IPS-20b (cell line): ENCODE data around the gene HOMEZ.
"Not testable (repeated sequence)": the region's sequence is repeated elsewhere in the genome, so short reads cannot be mapped to it uniquely, and the experiment has no call there.

Experiments used
- H3K27ac ChIP-seq: one replicate; pipeline ENCODE4 v1.5.1; 2013; ENCODE audit warnings: low read length
- H3K27me3 ChIP-seq: 2 replicates; pipeline ENCODE4 v1.6.1; 2013; ENCODE audit warnings: mild to moderate bottlenecking, low read length, inconsistent platforms; ENCODE audit not compliant: insufficient read depth
- H3K36me3 ChIP-seq: 2 replicates; pipeline ENCODE4 v1.6.1; 2013; ENCODE audit warnings: low read depth, mild to moderate bottlenecking, inconsistent platforms, low read length, moderate library complexity; ENCODE audit not compliant: insufficient read depth
- H3K4me1 ChIP-seq: 2 replicates; pipeline ENCODE4 v1.6.1; 2013; ENCODE audit warnings: mild to moderate bottlenecking, control low read depth, inconsistent platforms, low read length, moderate library complexity; ENCODE audit not compliant: insufficient read depth
- H3K4me3 ChIP-seq: 2 replicates; pipeline ENCODE4 v1.5.1; 2013; ENCODE audit warnings: mild to moderate bottlenecking, low read length, inconsistent platforms
- H3K9ac ChIP-seq: 2 replicates; pipeline ENCODE4 v1.6.1; 2013; ENCODE audit warnings: low read depth, mild to moderate bottlenecking, inconsistent platforms, low read length, moderate library complexity
- H3K9me3 ChIP-seq: 2 replicates; pipeline ENCODE4 v1.6.1; 2013; ENCODE audit warnings: mild to moderate bottlenecking, low read depth, low read length, inconsistent platforms; ENCODE audit not compliant: insufficient read depth

HOMEZ gene

GRCh38 chr14:23258256-23258655 is 27.7 kb downstream of the HOMEZ start:
- H3K27me3 ChIP-seq = no peaks in the 10 kb centered on the region; the same call in 1 of the 2 replicates
- H3K27ac ChIP-seq = no peak overlapping the region
- no peaks in the 10 kb centered on the region for H3K36me3 ChIP-seq
- H3K4me1 ChIP-seq = peaks cover 5% of the 10 kb centered on the region
- H3K4me3 ChIP-seq = no peak overlapping the region
- no peaks in the 10 kb centered on the region for H3K9me3 ChIP-seq
- H3K9ac ChIP-seq = no peak overlapping the region

DNA sequence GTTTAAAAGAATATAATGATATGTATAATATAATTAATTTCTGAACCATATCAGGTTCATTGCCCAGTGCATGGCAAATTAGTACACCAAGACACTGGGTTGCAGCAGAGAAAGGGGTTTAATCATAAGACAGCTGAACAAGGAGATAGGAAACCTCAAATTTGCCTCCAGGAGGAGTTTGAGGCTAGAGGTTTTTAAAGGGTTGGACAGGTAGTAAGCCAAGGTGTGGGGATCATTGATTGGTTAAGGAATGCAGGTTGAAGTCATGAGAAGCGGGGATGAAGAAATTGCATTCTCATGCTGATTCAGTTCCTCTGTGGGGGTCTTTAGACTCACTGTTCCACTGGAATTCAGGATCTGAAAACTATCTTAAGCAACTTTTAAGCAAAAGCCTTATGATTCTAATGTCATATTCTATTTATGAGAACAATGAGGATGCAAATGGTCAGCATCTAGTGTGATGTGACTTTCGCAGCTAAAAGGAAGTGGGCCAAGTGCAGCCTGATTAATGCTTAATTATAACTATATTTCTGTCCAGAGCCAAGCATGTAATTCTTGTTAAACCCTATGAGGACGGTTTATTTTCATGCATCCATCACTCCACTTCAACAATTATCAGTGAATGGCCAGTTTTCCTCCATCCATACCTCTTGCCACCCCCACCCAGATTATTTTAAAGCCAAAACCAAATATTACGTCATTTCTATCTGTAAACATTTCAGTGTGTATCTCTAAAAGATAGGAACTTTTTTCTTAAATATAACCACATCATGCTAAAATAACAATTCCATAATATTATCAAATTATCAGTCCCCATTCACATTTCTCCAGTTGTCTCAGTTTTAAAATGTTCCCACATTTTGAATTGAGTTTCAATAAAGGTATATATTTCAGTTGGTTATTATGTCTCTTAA is 33.3 kb downstream of the HOMEZ start:
- H3K27me3 ChIP-seq = no peaks in the 10 kb centered on the region
- H3K9ac ChIP-seq = peak overlapping the region; percentile 57; the same call in 1 of the 2 replicates
- H3K4me3 ChIP-seq = peak overlapping the region; percentile 50
- peak overlapping the region; percentile 92 for H3K27ac ChIP-seq
- H3K36me3 ChIP-seq = no peaks in the 10 kb centered on the region
- peaks cover 24% of the 10 kb centered on the region for H3K4me1 ChIP-seq
- H3K9me3 ChIP-seq = no peaks in the 10 kb centered on the region

DNA sequence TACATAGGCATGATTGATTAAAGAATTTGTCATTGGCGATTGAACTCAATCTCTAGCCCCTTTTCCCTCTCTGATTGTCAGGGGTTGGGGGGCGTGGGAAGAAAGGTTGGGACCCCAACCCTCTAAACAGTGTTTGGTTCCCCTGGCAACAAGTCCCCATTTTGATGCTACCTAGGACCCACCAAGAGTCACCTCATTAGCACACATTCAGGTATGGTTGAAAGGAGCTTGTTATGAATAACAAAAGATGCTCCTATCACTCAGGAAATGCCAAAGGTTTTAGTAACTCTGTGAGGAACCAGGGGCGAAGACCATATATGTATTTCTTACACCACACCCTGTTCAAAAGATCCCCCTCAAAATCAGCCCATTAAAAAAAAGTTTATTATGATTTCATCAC is 33.9 kb downstream of the HOMEZ start:
- H3K27me3 ChIP-seq = no peaks in the 10 kb centered on the region
- no peaks in the 10 kb centered on the region for H3K9me3 ChIP-seq
- peak overlapping the region; percentile 57; the same call in 1 of the 2 replicates for H3K9ac ChIP-seq
- H3K36me3 ChIP-seq = no peaks in the 10 kb centered on the region
- H3K27ac ChIP-seq = peak overlapping the region; percentile 81
- peaks cover 24% of the 10 kb centered on the region for H3K4me1 ChIP-seq
- peak overlapping the region; percentile 50 for H3K4me3 ChIP-seq

- H3K9me3 ChIP-seq = no peaks in the 10 kb centered on the region
- no peak overlapping the region for H3K27ac ChIP-seq
- peaks cover 24% of the 10 kb centered on the region for H3K4me1 ChIP-seq
- no peak overlapping the region for H3K4me3 ChIP-seq
- H3K9ac ChIP-seq = no peak overlapping the region
- H3K36me3 ChIP-seq = no peaks in the 10 kb centered on the region
- H3K27me3 ChIP-seq = no peaks in the 10 kb centered on the region
Observed at GRCh38 chr14:23249824-23250223, 36.1 kb downstream of the HOMEZ start.

GRCh38 chr14:23248601-23249000 is 37.3 kb downstream of the HOMEZ start:
- Histone ChIP-seq H3K27ac (no peak overlapping the region), H3K4me1 (peaks cover 23% of the 10 kb centered on the region), H3K27me3 (no peaks in the 10 kb centered on the region), H3K36me3 (no peaks in the 10 kb centered on the region), H3K9ac (no peak overlapping the region), H3K9me3 (no peaks in the 10 kb centered on the region), H3K4me3 (no peak overlapping the region)

- H3K27ac ChIP-seq = no peak overlapping the region
- H3K4me1 ChIP-seq = no peaks in the 10 kb centered on the region; the same call in 1 of the 2 replicates
- no peaks in the 10 kb centered on the region for H3K36me3 ChIP-seq
- no peak overlapping the region for H3K4me3 ChIP-seq
- no peaks in the 10 kb centered on the region for H3K27me3 ChIP-seq
- no peaks in the 10 kb centered on the region for H3K9me3 ChIP-seq
- no peak overlapping the region for H3K9ac ChIP-seq
Observed at GRCh38 chr14:23245282-23245681, 40.6 kb downstream of the HOMEZ start.

GRCh38 chr14:23243066-23243465 is 42.9 kb downstream of the HOMEZ start:
- Histone ChIP-seq H3K4me1 (0 out of 2 replicates have a peak, but pooled peaks cover under 1% of the 10 kb centered on the region), H3K4me3 (no peak overlapping the region), H3K9ac (no peak overlapping the region), H3K9me3 (no peaks in the 10 kb centered on the region), H3K36me3 (no peaks in the 10 kb centered on the region), H3K27me3 (no peaks in the 10 kb centered on the region), H3K27ac (no peak overlapping the region)

- H3K27ac ChIP-seq = no peak overlapping the region
- H3K9me3 ChIP-seq = no peaks in the 10 kb centered on the region
- H3K27me3 ChIP-seq = no peaks in the 10 kb centered on the region
- no peaks in the 10 kb centered on the region for H3K36me3 ChIP-seq
- H3K9ac ChIP-seq = no peak overlapping the region
- no peak overlapping the region for H3K4me3 ChIP-seq
- 0 out of 2 replicates have a peak, but pooled peaks cover 3% of the 10 kb centered on the region for H3K4me1 ChIP-seq
Observed at GRCh38 chr14:23242076-23242475, 43.9 kb downstream of the HOMEZ start.

GRCh38 chr14:23241061-23241715 is 44.7 kb downstream of the HOMEZ start:
- not testable (repeated sequence) for H3K27me3 ChIP-seq, H3K36me3 ChIP-seq, H3K9me3 ChIP-seq, H3K27ac ChIP-seq, H3K9ac ChIP-seq, H3K4me1 ChIP-seq, H3K4me3 ChIP-seq

GRCh38 chr14:23240661-23241060 is 45.3 kb downstream of the HOMEZ start:
- Histone ChIP-seq H3K27ac (no peak overlapping the region), H3K27me3 (no peaks in the 10 kb centered on the region), H3K9me3 (no peaks in the 10 kb centered on the region), H3K36me3 (no peaks in the 10 kb centered on the region), H3K4me1 (0 out of 2 replicates have a peak, but pooled peaks cover 3% of the 10 kb centered on the region), H3K9ac (no peak overlapping the region), H3K4me3 (no peak overlapping the region)

DNA sequence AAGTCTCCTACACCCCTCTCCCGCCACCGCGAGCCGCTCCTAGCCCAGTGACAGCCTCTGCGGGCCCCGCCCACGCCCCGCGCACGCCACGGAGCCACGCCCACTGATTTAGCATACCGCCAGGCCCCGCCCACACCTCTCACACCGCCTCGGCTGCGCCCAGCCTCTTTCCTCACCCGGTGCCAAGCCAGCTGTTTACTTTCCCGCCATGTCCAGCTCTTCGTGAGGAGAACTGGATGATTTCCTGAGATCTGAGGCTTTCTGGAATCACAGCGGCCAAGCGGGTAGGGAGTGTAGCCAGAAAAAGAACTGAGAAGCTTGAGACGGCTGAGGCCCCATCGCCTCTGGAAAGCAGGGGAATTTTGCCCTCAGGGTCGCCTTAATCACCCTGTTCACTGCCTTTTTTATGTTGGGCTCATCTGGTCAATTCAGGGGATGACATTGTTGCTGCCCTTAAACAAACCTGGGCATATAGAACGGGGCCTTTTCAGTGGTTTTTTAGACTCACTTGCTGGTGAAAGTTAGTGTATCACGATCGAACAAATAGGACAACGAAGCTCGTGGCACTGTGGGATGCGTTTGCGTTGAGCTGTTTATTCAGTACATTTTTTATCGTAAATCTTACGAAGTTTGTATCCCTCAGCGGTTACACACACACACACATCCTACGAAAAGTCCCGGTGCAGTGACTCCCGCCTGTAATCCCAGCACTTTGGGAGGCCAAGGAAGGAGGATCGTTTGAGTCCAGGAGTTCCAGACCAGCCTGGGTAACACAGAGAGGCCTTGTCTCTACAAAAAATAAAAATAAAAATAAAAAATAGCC is 47.9 kb downstream of the HOMEZ start, which contains the start of gene RNF212B:
TSS of gene RNF212B (plus strand) at position 165 of the 823 bp plus-strand sequence. CDS start 2,410 bp downstream, outside the sequence.
- Histone ChIP-seq H3K27me3 (no peaks in the 10 kb centered on the region), H3K4me3 (peak within 1 kb of the TSS; percentile 58), H3K9ac (peak within 1 kb of the TSS; percentile 72; the same call in 1 of the 2 replicates), H3K36me3 (no peaks in the 10 kb centered on the region), H3K9me3 (no peaks in the 10 kb centered on the region), H3K4me1 (0 out of 2 replicates have a peak, but pooled peaks cover 3% of the 10 kb centered on the region), H3K27ac (no peak within 1 kb of the TSS)
